GM20431 (cell line): ENCODE data around the gene CHKA.
"Not testable (repeated sequence)": the region's sequence is repeated elsewhere in the genome, so short reads cannot be mapped to it uniquely, and the experiment has no call there.

ENCODE experiments used
- in situ Hi-C: fragments of 300-500 bp; cut with MseI, MboI; formaldehyde crosslinking; loops from one replicate; pipeline ENCODE4 v1.15.0; 2020; ENCODE audit warnings: low sequenced_read_pairs; ENCODE audit not compliant: unreplicated experiment

The CHKA gene

GRCh38 chr11:68117853-68118470 is 3.2 kb downstream of the CHKA start:
- in situ Hi-C loops: no loop called here

- in situ Hi-C loops: no loop called here
Measured at GRCh38 chr11:68116974-68117373, 4.2 kb downstream of the CHKA start.

- in situ Hi-C loops: no loop called here
Measured at GRCh38 chr11:68116126-68116525, 5.1 kb downstream of the CHKA start.

GRCh38 chr11:68115285-68115684 is 5.9 kb downstream of the CHKA start:
- in situ Hi-C loops: no loop called here

GRCh38 chr11:68113986-68114385 is 7.2 kb downstream of the CHKA start:
- in situ Hi-C loops: no loop called here

- in situ Hi-C loops: no loop called here
Measured at GRCh38 chr11:68107689-68108088, 13.5 kb downstream of the CHKA start.

- in situ Hi-C loops: no loop called here
Measured at GRCh38 chr11:68106165-68106940, 14.8 kb downstream of the CHKA start.

- in situ Hi-C loops: no loop called here
Measured at GRCh38 chr11:68099474-68100405, 21.4 kb downstream of the CHKA start.

GRCh38 chr11:68099057-68099456 is 22.1 kb downstream of the CHKA start:
- in situ Hi-C loops: no loop called here

- in situ Hi-C loops: no loop called here
Measured at GRCh38 chr11:68096962-68097361, 24.2 kb downstream of the CHKA start.

GRCh38 chr11:68093565-68093964 is 27.6 kb downstream of the CHKA start:
- in situ Hi-C loops: no loop called here

GRCh38 chr11:68092946-68093345 is 28.2 kb downstream of the CHKA start:
- in situ Hi-C loops: not testable (repeated sequence)

GRCh38 chr11:68092411-68092810 is 28.8 kb downstream of the CHKA start:
- in situ Hi-C loops: no loop called here

- in situ Hi-C loops: no loop called here
Measured at GRCh38 chr11:68090706-68091105, 30.5 kb downstream of the CHKA start.

GRCh38 chr11:68090287-68090686 is 30.9 kb downstream of the CHKA start:
- in situ Hi-C loops: no loop called here

- in situ Hi-C loops: no loop called here
Measured at GRCh38 chr11:68089679-68090078, 31.5 kb downstream of the CHKA start.

GRCh38 chr11:68083517-68083916 is 37.7 kb downstream of the CHKA start:
- in situ Hi-C loops: no loop called here

- in situ Hi-C loops: no loop called here
Measured at GRCh38 chr11:68082481-68082880, 38.7 kb downstream of the CHKA start.

GRCh38 chr11:68081691-68082090 is 39.5 kb downstream of the CHKA start:
- in situ Hi-C loops: no loop called here

- in situ Hi-C loops: no loop called here
Measured at GRCh38 chr11:68080860-68081259, 40.3 kb downstream of the CHKA start.
